ENCODE measurements around the gene RAB25. TPM values are rescaled to one million over a fixed set of nuclear protein-coding genes. Genes with fewer than 3 reads are reported as not detected.
"Not testable (repeated sequence)": the region's sequence is repeated elsewhere in the genome, so short reads cannot be mapped to it uniquely, and the experiment has no call there.

Gene RAB25
- not detected for total RNA-seq
- long read RNA-seq = 0 reads

- intact Hi-C loops (cut with DNase I) = no loop called here
- DNase-seq = no peak
- no peak for ATAC-seq
Observed at GRCh38 chr1:156060937-156061636, at the start of gene RAB25. TSS of gene RAB25 (plus strand) at chr1:156061160. CDS start at chr1:156061401, 241 bp downstream.

- ATAC-seq (no peak), DNase-seq (no peak)
- intact Hi-C loops (cut with DNase I) = no loop called here
Observed at GRCh38 chr1:156012051-156012817, 48.7 kb upstream of the RAB25 start.

- intact Hi-C loops (cut with DNase I) = no loop called here
- DNase-seq (no peak), ATAC-seq (no peak)
Observed at GRCh38 chr1:156014829-156015228, 46.1 kb upstream of the RAB25 start.

- no peak for ATAC-seq
- intact Hi-C loops (cut with DNase I) = no loop called here
- no peak for DNase-seq
Observed at GRCh38 chr1:156019946-156020292, 41.0 kb upstream of the RAB25 start.

GRCh38 chr1:156020293-156021092 lies 40.5 kb upstream of the RAB25 start, which contains the start of gene SSR2:
TSS of gene SSR2 (minus strand) at chr1:156020951. CDS start at chr1:156020167, 784 bp downstream.
- intact Hi-C loops (cut with DNase I) = no loop called here
- peak; percentile 98 to 99 for ATAC-seq
- DNase-seq = peak; percentile 91

- intact Hi-C loops (cut with DNase I) = no loop called here
- DNase-seq (no peak), ATAC-seq (no peak)
Observed at GRCh38 chr1:156021093-156021428, 39.9 kb upstream of the RAB25 start.

GRCh38 chr1:156021954-156022353 lies 39.0 kb upstream of the RAB25 start:
- no peak for ATAC-seq
- intact Hi-C loops (cut with DNase I) = no loop called here
- no peak for DNase-seq

- intact Hi-C loops (cut with DNase I) = no loop called here
- ATAC-seq = no peak
- no peak for DNase-seq
Observed at GRCh38 chr1:156024801-156025200, 36.2 kb upstream of the RAB25 start.

GRCh38 chr1:156025876-156026275 lies 35.1 kb upstream of the RAB25 start:
- ATAC-seq (peak; percentile 63), DNase-seq (peak; percentile 37)
- intact Hi-C loops (cut with DNase I) = no loop called here

GRCh38 chr1:156026588-156026987 lies 34.4 kb upstream of the RAB25 start:
- ATAC-seq (no peak), DNase-seq (no peak)
- intact Hi-C loops (cut with DNase I) = no loop called here

GRCh38 chr1:156033011-156033410 lies 27.9 kb upstream of the RAB25 start:
- ATAC-seq (no peak), DNase-seq (no peak)
- intact Hi-C loops (cut with DNase I) = no loop called here

GRCh38 chr1:156034991-156035390 lies 26.0 kb upstream of the RAB25 start:
- ATAC-seq; DNase-seq; intact Hi-C loops (cut with DNase I): not testable (repeated sequence)

- no peak for DNase-seq
- ATAC-seq = no peak
- intact Hi-C loops (cut with DNase I) = no loop called here
Observed at GRCh38 chr1:156042828-156043227, 18.1 kb upstream of the RAB25 start.

GRCh38 chr1:156045076-156045475 lies 15.9 kb upstream of the RAB25 start:
- no peak for ATAC-seq
- DNase-seq = no peak
- intact Hi-C loops (cut with DNase I) = no loop called here

- intact Hi-C loops (cut with DNase I) = no loop called here
- DNase-seq = no peak
Observed at GRCh38 chr1:156048663-156049258, 12.2 kb upstream of the RAB25 start.

GRCh38 chr1:156050376-156050775 lies 10.6 kb upstream of the RAB25 start:
- no peak for DNase-seq
- intact Hi-C loops (cut with DNase I) = no loop called here
- ATAC-seq = no peak

More at GRCh38 chr1:156048663-156049258, 12.2 kb upstream of the RAB25 start:
- no peak for ATAC-seq

- ATAC-seq (no peak), DNase-seq (no peak)
- intact Hi-C loops (cut with DNase I) = no loop called here
Observed at GRCh38 chr1:156051011-156051725, 9.8 kb upstream of the RAB25 start.

- intact Hi-C loops (cut with DNase I) = no loop called here
- peak; percentile 71 for DNase-seq
- ATAC-seq = peak; percentile 3 to 13
Observed at GRCh38 chr1:156052862-156053767, 7.8 kb upstream of the RAB25 start.

All from left cardiac atrium (tissue), 4 donors.